ENCODE data around the gene SPATA25. TPM values are rescaled to one million over a fixed set of nuclear protein-coding genes. Genes with fewer than 3 reads are reported as not detected.

SPATA25 gene
- total RNA-seq, 1 experiment from 2014 or later: 7.3 TPM

- BruUV-seq (replicated peaks): TSS peak; percentile 32
- H3K4me1 ChIP-seq: peaks cover 8% of the 10 kb centered on the region
- peaks cover 62% of the 10 kb centered on the region for H3K36me3 Mint-ChIP-seq (ENCODE audit: insufficient read depth, unreplicated experiment)
- H3K4me3 ChIP-seq (ENCODE audit: low read depth, low read length): peak within 1 kb of the TSS; percentile 94
- intact Hi-C loops (cut with micrococcal nuclease; ENCODE audit: unreplicated experiment): loop anchor here (1.0 to 5.0 kb wide), 6 partner anchors 10 to 92 kb away; partner anchors contain the start of genes ACOT8, UBE2C, ZSWIM1 and ZSWIM3
- no peaks in the 10 kb centered on the region for H3K27me3 ChIP-seq (replicated peaks; ENCODE audit: control insufficient read depth, insufficient read depth, low read length)
- peaks cover 36% of the 10 kb centered on the region for H3K4me1 Mint-ChIP-seq (ENCODE audit: low read depth, unreplicated experiment)
- H3K27ac Mint-ChIP-seq (ENCODE audit: unreplicated experiment): peak within 1 kb of the TSS; percentile 95
- peak; percentile 99 for DNase-seq
- H3K9me3 Mint-ChIP-seq (ENCODE audit: unreplicated experiment): no peaks in the 10 kb centered on the region
- no peaks in the 10 kb centered on the region for H3K9me3 ChIP-seq
- ChIA-PET CTCF (interaction anchor here (0.8 to 4.3 kb wide), 17 partner anchors 10 to 120 kb away, joined by 3 to 49 read pairs (median 4); partner anchors contain the start of genes ACOT8, PCIF1, PLTP and ZSWIM1), POLR2A (interaction anchor here (0.5 to 3.2 kb wide), 7 partner anchors 10 to 58 kb away, joined by 3 to 53 read pairs (median 4); partner anchors contain the start of genes PCIF1, SNX21 and ZSWIM1)
- H3K36me3 ChIP-seq (ENCODE audit: control insufficient read depth, insufficient read depth, low read length): peaks cover 12% of the 10 kb centered on the region
- peak; percentile 10 to 34 for TF ChIP-seq CTCF (IDR thresholded peaks at IDR 0.05; ENCODE audit: insufficient read depth in 1 of 2, low read depth in 1 of 2, low read length in 1 of 2, severe bottlenecking in 1 of 2, unreplicated experiment in 1 of 2)
- H3K4me3 Mint-ChIP-seq (ENCODE audit: unreplicated experiment): peak within 1 kb of the TSS; percentile 95
- no peaks in the 10 kb centered on the region for H3K27me3 Mint-ChIP-seq (ENCODE audit: insufficient read depth, unreplicated experiment)
Observed at GRCh38 chr20:45890985-45891983, 3.9 kb upstream of the SPATA25 start, which contains the start of the genes CTSA and NEURL2. Gene CTSA, plus strand, starts transcription at chr20:45891335. Its CDS starts 234 bp downstream, at chr20:45891569. Gene NEURL2, minus strand, starts transcription at chr20:45891208. Its CDS starts 217 bp downstream, at chr20:45890991.

- intact Hi-C loops (cut with micrococcal nuclease; ENCODE audit: unreplicated experiment): loop anchor here (1.0 to 5.0 kb wide), 5 partner anchors 9 to 78 kb away; partner anchors contain the start of genes ACOT8, UBE2C, ZSWIM1 and ZSWIM3
- H3K4me3 ChIP-seq (ENCODE audit: low read depth, low read length): peak overlapping the region; percentile 94
- peak; percentile 95 to 96 for TF ChIP-seq CTCF (IDR thresholded peaks at IDR 0.05; ENCODE audit: insufficient read depth in 1 of 2, low read depth in 1 of 2, low read length in 1 of 2, severe bottlenecking in 1 of 2, unreplicated experiment in 1 of 2)
- no peaks in the 10 kb centered on the region for H3K27me3 ChIP-seq (replicated peaks; ENCODE audit: control insufficient read depth, insufficient read depth, low read length)
- CTCF ChIA-PET: interaction anchor here (0.5 to 4.3 kb wide), 34 partner anchors 9 to 403 kb away, joined by 3 to 49 read pairs (median 4); partner anchors contain the start of genes ACOT8, PCIF1, PLTP and UBE2C
- peaks cover 8% of the 10 kb centered on the region for H3K4me1 ChIP-seq
- POLR2A ChIA-PET: interaction anchor here (0.6 to 3.2 kb wide), 7 partner anchors 9 to 59 kb away, joined by 3 to 53 read pairs (median 6); partner anchors contain the start of genes PCIF1, SNX21 and ZSWIM1
- H3K9me3 ChIP-seq: no peaks in the 10 kb centered on the region
- Mint-ChIP-seq H3K27ac (ENCODE audit: unreplicated experiment) (peak overlapping the region; percentile 95), H3K4me3 (ENCODE audit: unreplicated experiment) (peak overlapping the region; percentile 95), H3K36me3 (ENCODE audit: insufficient read depth, unreplicated experiment) (peaks cover 56% of the 10 kb centered on the region), H3K27me3 (ENCODE audit: insufficient read depth, unreplicated experiment) (no peaks in the 10 kb centered on the region), H3K4me1 (ENCODE audit: low read depth, unreplicated experiment) (peaks cover 36% of the 10 kb centered on the region), H3K9me3 (ENCODE audit: unreplicated experiment) (no peaks in the 10 kb centered on the region)
- DNase-seq: peak; percentile 94
- BruUV-seq (replicated peaks): TSS peak; percentile 56
- H3K36me3 ChIP-seq (ENCODE audit: control insufficient read depth, insufficient read depth, low read length): peaks cover 8% of the 10 kb centered on the region
Observed at GRCh38 chr20:45890077-45890984, 2.9 kb upstream of the SPATA25 start.
